OCI-LY7 (cell line): Measurements from ENCODE around the gene PPP4R4. TPM values are rescaled to one million over a fixed set of nuclear protein-coding genes. Genes with fewer than 3 reads are reported as not detected.

Experiments used
- BruUV-seq: library from RNA; stranded (reverse); fragments of 400-500 nt; replicated peaks from 2 replicates; lab custom pipeline; 2021; lab: Mats Ljungman, UMichigan
- CTCF ChIA-PET: fragments of 300-600 bp; sonication (Branson Sonifier 250); formaldehyde crosslinking; loops from one replicate; lab custom pipeline; 2022; ENCODE audit warnings: antibody characterized with exemption; ENCODE audit not compliant: unreplicated experiment; lab: Charles Lee
- POLR2A ChIA-PET: fragments of 300-600 bp; sonication (Branson Sonifier 250); formaldehyde crosslinking; loops from one replicate; lab custom pipeline; 2022; ENCODE audit warnings: antibody characterized with exemption; lab: Charles Lee
- DNase-seq: peaks from one replicate; pipeline ENCODE4 v3.0.0-alpha.2; 2015; ENCODE audit warnings: low spot score
- H2AFZ ChIP-seq: fragments of 200-600 bp; sonication (generic), shearing (Covaris generic); 2 replicates; pipeline ENCODE4 v1.6.1; 2014; ENCODE audit warnings: mild to moderate bottlenecking, antibody characterized with exemption, low read length, moderate library complexity
- H3K27ac ChIP-seq: fragments of 200-600 bp; sonication (generic); 2 replicates; pipeline ENCODE4 v1.5.1; 2014; ENCODE audit warnings: mixed run types, low read depth, mild to moderate bottlenecking, moderate library complexity, low read length, inconsistent platforms; ENCODE audit not compliant: poor library complexity, severe bottlenecking
- H3K36me3 ChIP-seq: fragments of 200-600 bp; sonication (generic); 2 replicates; pipeline ENCODE4 v1.6.1; 2014; ENCODE audit warnings: mild to moderate bottlenecking, antibody characterized with exemption, low read length, moderate library complexity, mixed read lengths; ENCODE audit not compliant: insufficient read depth
- H3K4me1 ChIP-seq: fragments of 200-600 bp; sonication (generic); 2 replicates; pipeline ENCODE4 v1.5.1; 2014; ENCODE audit warnings: mild to moderate bottlenecking, low read length; ENCODE audit not compliant: insufficient read depth, poor library complexity, severe bottlenecking
- H3K4me2 ChIP-seq: fragments of 200-600 bp; sonication (generic); 2 replicates; pipeline ENCODE4 v1.6.1; 2014; ENCODE audit warnings: mild to moderate bottlenecking, low read length
- H3K4me3 ChIP-seq: fragments of 200-600 bp; sonication (generic); 2 replicates; pipeline ENCODE4 v1.5.1; 2014; ENCODE audit warnings: mild to moderate bottlenecking, low read depth, low read length; ENCODE audit not compliant: poor library complexity, severe bottlenecking
- H3K79me2 ChIP-seq: fragments of 200-600 bp; sonication (generic); 2 replicates; pipeline ENCODE4 v1.6.1; 2016; ENCODE audit warnings: low read depth, mild to moderate bottlenecking, low read length, moderate library complexity, mixed read lengths; ENCODE audit not compliant: insufficient read depth
- H3K9me2 ChIP-seq: fragments of 200-600 bp; sonication (generic); 2 replicates; pipeline ENCODE4 v1.6.1; 2016; ENCODE audit warnings: mild to moderate bottlenecking, low read length, mixed read lengths; ENCODE audit not compliant: insufficient read depth
- H3K9me3 ChIP-seq: fragments of 200-600 bp; sonication (generic); 2 replicates; pipeline ENCODE4 v1.6.1; 2014; ENCODE audit warnings: mild to moderate bottlenecking, mixed run types, low read length, mixed read lengths
- H4K20me1 ChIP-seq: fragments of 200-600 bp; sonication (generic); 2 replicates; pipeline ENCODE4 v1.6.1; 2014; ENCODE audit warnings: mild to moderate bottlenecking, antibody characterized with exemption, low read length, moderate library complexity, mixed read lengths; ENCODE audit not compliant: insufficient read depth
- EZH2phosphoT487 ChIP-seq: fragments of 200-600 bp; sonication (generic); IDR thresholded peaks from 2 replicates; pipeline ENCODE4 v1.6.1; 2018; ENCODE audit warnings: low read depth, borderline replicate concordance, mild to moderate bottlenecking, mixed run types, antibody characterized with exemption, low read length, moderate library complexity, mixed read lengths
- intact Hi-C: fragments of 100-400 bp; cut with micrococcal nuclease; formaldehyde crosslinking; loops from one replicate; pipeline ENCODE4 v1.10.0; 2022; ENCODE audit not compliant: unreplicated experiment
- total RNA-seq, 2 experiments: library from RNA; depleted of rRNA in 1 of 2; stranded (reverse); fragments of >200 nt in 1 of 2; shearing (Covaris generic) in 1 of 2; gene quantifications; 2 replicates each; pipeline ENCODE4 v1.2.3, GENCODE V29; 2014 to 2022
- TF ChIP-seq, protein P1 (sequence below): fragments of 200-600 bp; sonication (generic); conservative IDR thresholded peaks from 2 replicates; pipeline ENCODE4 v1.5.1; 2014; ENCODE audit warnings: mild to moderate bottlenecking, antibody characterized with exemption, low read length, moderate library complexity, mixed read lengths

The PPP4R4 gene
- total RNA-seq, 2 experiments from 2014 or later = 0.54 to 0.93 TPM

DNA sequence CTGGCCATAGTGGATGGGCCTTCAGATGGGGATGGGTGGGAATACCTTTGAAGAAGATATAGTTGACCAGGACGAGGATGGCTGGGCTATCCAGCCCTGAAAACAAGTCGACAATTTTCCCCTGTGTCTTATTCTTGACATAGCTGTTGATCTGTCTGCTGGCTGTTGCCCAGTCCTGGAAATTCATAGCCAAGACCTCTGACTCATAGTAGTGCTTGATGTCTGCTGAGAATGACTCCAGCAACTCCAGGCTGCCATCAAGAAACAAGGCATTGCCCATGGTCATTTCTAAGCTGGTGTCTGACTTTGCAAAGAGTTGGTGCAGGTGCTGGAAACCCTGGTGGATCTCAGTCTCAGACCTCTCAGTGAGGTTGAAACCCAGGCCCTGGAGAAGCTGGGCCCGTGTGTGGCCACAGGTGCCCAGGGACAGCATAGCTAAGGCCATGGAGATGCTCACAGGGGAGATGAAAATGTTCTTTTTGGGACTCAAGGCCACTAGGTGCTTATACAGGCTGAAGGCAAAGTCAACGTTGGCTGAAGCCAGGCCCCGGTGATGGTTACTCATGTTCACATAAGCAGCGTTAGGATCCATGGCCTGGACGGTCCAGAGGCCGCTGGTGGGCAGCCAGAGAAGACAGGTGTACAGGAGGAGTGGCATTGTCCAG is 140.0 kb downstream of the PPP4R4 start:
- Histone ChIP-seq H3K27ac (no peak overlapping the region), H2AFZ (no peak overlapping the region), H4K20me1 (no peaks in the 10 kb centered on the region), H3K4me2 (no peak overlapping the region), H3K9me3 (no peaks in the 10 kb centered on the region), H3K36me3 (no peaks in the 10 kb centered on the region), H3K79me2 (no peaks in the 10 kb centered on the region), H3K9me2 (no peaks in the 10 kb centered on the region), H3K4me3 (no peak overlapping the region), H3K4me1 (no peaks in the 10 kb centered on the region)
- TF ChIP-seq, protein P1, sequence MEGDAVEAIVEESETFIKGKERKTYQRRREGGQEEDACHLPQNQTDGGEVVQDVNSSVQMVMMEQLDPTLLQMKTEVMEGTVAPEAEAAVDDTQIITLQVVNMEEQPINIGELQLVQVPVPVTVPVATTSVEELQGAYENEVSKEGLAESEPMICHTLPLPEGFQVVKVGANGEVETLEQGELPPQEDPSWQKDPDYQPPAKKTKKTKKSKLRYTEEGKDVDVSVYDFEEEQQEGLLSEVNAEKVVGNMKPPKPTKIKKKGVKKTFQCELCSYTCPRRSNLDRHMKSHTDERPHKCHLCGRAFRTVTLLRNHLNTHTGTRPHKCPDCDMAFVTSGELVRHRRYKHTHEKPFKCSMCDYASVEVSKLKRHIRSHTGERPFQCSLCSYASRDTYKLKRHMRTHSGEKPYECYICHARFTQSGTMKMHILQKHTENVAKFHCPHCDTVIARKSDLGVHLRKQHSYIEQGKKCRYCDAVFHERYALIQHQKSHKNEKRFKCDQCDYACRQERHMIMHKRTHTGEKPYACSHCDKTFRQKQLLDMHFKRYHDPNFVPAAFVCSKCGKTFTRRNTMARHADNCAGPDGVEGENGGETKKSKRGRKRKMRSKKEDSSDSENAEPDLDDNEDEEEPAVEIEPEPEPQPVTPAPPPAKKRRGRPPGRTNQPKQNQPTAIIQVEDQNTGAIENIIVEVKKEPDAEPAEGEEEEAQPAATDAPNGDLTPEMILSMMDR = no peak
- TF ChIP-seq EZH2phosphoT487 = no peak
- intact Hi-C loops = no loop called here
- POLR2A ChIA-PET = no interaction called here
- BruUV-seq = no TSS peak
- CTCF ChIA-PET = no interaction called here
- DNase-seq = no peak

DNA sequence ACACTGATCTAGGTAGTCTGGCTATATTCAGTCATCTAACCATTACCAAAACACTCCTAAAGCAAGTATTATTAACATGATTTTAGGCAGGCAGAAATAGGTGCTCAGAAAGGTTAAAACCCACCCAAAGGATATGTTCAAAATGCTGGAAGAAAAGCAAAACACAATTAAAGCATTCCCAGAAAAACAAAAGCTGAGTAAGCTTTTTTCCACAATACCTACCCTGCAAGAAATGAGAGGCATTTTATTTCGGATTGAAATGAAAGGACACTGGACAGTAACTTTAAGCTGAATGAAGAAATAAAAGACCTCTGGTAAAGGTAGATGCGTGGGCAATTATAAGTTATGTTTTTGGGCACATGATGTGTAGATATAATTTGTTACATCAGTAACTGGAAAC is 140.8 kb downstream of the PPP4R4 start:
- no peak for DNase-seq
- no TSS peak for BruUV-seq
- ChIA-PET POLR2A (no interaction called here), CTCF (no interaction called here)
- intact Hi-C loops = no loop called here
- Histone ChIP-seq H3K9me2 (no peaks in the 10 kb centered on the region), H3K27ac (no peak overlapping the region), H3K79me2 (no peaks in the 10 kb centered on the region), H2AFZ (no peak overlapping the region), H3K36me3 (no peaks in the 10 kb centered on the region), H3K9me3 (no peaks in the 10 kb centered on the region), H3K4me2 (no peak overlapping the region), H3K4me1 (no peaks in the 10 kb centered on the region), H3K4me3 (no peak overlapping the region), H4K20me1 (no peaks in the 10 kb centered on the region)
- TF ChIP-seq, protein P1 = no peak
- no peak for TF ChIP-seq EZH2phosphoT487

DNA sequence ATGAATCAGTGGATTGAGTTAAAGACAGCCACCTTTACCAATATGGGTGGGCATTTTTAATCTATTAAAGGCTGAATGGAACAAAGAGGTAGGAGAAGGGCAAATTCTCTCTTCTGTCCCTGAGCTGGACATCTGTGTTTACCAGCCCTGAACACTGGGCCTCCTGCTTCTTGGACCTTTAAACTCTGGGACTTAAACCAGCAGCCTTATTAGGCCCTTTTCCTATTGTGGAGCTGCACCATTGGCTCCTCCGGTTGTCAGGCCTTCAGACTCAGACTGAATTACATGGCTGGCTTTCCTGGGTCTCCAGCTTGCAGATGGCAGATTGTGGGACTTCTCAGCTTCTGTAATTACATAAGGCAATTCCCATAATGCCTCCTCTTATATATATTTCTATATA is 142.6 kb downstream of the PPP4R4 start:
- BruUV-seq = no TSS peak
- H3K9me3 ChIP-seq = no peaks in the 10 kb centered on the region
- no peaks in the 10 kb centered on the region for H3K9me2 ChIP-seq
- H3K4me3 ChIP-seq = no peak overlapping the region
- no peak for DNase-seq
- H3K4me1 ChIP-seq = no peaks in the 10 kb centered on the region
- no peaks in the 10 kb centered on the region for H3K79me2 ChIP-seq
- H4K20me1 ChIP-seq = no peaks in the 10 kb centered on the region
- TF ChIP-seq, protein P1 = no peak
- TF ChIP-seq EZH2phosphoT487 = no peak
- POLR2A ChIA-PET = no interaction called here
- no peak overlapping the region for H2AFZ ChIP-seq
- CTCF ChIA-PET = no interaction called here
- no peaks in the 10 kb centered on the region for H3K36me3 ChIP-seq
- no peak overlapping the region for H3K27ac ChIP-seq
- intact Hi-C loops = no loop called here
- no peak overlapping the region for H3K4me2 ChIP-seq
